ENCODE results near the gene KCNA3. TPM values are rescaled to one million over a fixed set of nuclear protein-coding genes. Genes with fewer than 3 reads are reported as not detected.
A peak's percentile ranks its signal among the peaks of the same experiment; 100 is the strongest.

The KCNA3 gene
- total and polyA plus RNA-seq, 11 donors: 0.06 to 2.3 (median 0.47) TPM; not detected in 1

DNA sequence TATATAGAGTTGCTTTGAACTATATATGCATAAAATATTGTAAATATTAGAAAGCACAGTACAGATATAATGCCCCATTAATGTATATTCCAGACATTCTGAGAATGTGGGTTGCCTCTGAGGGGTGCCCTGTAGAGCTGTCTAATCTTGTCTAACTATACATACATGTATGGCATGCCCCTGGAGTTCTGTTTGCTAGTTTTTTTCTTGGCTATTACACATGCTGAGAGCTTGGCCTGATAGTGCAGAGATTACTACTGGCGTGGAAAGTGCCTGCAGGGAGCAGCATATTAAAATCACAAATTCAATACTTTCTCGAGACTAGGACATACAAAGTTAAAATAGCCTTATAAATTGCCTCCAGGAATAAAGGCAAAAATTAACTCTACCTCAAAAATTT, 24.1 kb downstream of the KCNA3 start:
- no peak for ATAC-seq
- intact Hi-C loops (cut with DNase I): no loop called here
- WGBS, 4 donors: 67 to 92% (median 75%) methylated on average over 2 of the region's 2 CpGs
- TF ChIP-seq, protein P1, sequence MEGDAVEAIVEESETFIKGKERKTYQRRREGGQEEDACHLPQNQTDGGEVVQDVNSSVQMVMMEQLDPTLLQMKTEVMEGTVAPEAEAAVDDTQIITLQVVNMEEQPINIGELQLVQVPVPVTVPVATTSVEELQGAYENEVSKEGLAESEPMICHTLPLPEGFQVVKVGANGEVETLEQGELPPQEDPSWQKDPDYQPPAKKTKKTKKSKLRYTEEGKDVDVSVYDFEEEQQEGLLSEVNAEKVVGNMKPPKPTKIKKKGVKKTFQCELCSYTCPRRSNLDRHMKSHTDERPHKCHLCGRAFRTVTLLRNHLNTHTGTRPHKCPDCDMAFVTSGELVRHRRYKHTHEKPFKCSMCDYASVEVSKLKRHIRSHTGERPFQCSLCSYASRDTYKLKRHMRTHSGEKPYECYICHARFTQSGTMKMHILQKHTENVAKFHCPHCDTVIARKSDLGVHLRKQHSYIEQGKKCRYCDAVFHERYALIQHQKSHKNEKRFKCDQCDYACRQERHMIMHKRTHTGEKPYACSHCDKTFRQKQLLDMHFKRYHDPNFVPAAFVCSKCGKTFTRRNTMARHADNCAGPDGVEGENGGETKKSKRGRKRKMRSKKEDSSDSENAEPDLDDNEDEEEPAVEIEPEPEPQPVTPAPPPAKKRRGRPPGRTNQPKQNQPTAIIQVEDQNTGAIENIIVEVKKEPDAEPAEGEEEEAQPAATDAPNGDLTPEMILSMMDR (IDR thresholded peaks at IDR 0.05): no peak
- no peak for TF ChIP-seq POLR2A (IDR thresholded peaks at IDR 0.05)
- Histone ChIP-seq H3K27me3 (peaks cover 0 to 9% (median 0%) of the 10 kb centered on the region in 9 donors), H3K36me3 (no peaks in the 10 kb centered on the region), H3K4me1 (peaks cover 0 to 33% (median 9%) of the 10 kb centered on the region in 12 donors), H3K27ac (no peak overlapping the region), H3K4me3 (no peak overlapping the region), H3K9me3 (no peaks in the 10 kb centered on the region)
- no peak for DNase-seq

DNA sequence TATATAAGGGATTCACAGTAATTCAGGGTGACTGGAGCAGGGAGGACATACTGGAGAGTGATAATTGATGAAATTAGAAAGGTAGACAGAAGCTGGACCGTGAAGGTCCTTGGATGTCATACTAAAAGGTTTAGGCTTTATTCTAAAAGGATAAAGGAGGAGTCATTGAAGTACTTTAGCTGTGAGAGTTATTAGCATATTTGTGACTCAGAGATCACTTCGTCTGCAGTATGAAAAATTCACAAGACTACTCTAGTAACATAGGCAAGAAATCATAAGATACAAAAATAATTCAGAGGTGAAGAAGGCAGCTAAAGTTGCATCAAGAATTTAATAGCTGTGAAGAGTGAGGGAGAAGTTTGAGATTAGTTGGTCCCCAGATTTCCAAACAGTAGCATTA, 26.3 kb downstream of the KCNA3 start:
- WGBS, 4 donors: 72 to 82% (median 77%) methylated on average over 2 of the region's 2 CpGs
- peaks cover 0 to 9% (median 0%) of the 10 kb centered on the region in 9 donors for H3K27me3 ChIP-seq
- H3K27ac ChIP-seq: peak overlapping the region in 1 of 12 donors; percentile 76
- H3K9me3 ChIP-seq: no peaks in the 10 kb centered on the region
- no peak overlapping the region for H3K4me3 ChIP-seq
- TF ChIP-seq POLR2A (IDR thresholded peaks at IDR 0.05): no peak
- TF ChIP-seq, protein P1 (IDR thresholded peaks at IDR 0.05): no peak
- no peak for DNase-seq
- no peaks in the 10 kb centered on the region for H3K36me3 ChIP-seq
- intact Hi-C loops (cut with DNase I): no loop called here
- no peak for ATAC-seq
- peaks cover 0 to 55% (median 10%) of the 10 kb centered on the region in 12 donors for H3K4me1 ChIP-seq

DNA sequence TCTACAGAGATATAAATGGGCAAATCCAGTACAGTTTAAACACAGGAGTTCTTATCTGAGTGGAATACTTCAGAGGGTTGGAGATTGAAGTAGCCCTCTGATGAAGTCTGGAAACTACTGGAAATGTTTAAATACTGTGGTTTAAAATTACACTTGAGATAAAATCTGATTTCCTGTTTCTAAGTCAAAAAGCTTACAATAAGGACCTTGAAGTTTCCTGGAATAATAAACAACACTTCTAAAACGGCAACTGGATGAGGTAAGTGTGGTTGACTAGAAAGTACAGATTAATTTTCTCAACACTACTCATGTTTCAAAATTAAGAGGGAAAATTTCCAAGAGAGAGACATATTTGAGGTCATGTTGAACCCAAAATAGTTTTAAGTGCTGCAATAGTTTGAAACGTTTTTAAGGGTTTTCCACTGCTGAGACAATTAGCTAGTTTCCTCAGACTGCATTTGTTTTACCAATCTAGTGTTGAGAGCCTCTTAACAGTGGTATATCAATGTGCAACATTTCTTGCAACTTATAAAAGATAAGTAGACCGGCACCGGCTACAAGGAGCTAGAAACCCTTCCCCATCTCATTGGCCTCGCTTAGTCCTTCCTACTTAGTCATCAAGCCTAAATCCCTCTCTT, 27.4 kb downstream of the KCNA3 start:
- Histone ChIP-seq H3K27ac (peak overlapping the region in 6 of 12 donors; percentile 19 to 76 (median 42)), H3K27me3 (peaks cover 0 to 9% (median 0%) of the 10 kb centered on the region in 9 donors), H3K36me3 (no peaks in the 10 kb centered on the region), H3K4me1 (peaks cover 0 to 65% (median 10%) of the 10 kb centered on the region in 12 donors), H3K4me3 (no peak overlapping the region), H3K9me3 (no peaks in the 10 kb centered on the region)
- no peak for DNase-seq
- intact Hi-C loops (cut with DNase I): no loop called here
- 29 to 38% (median 31%) methylated on average over 5 of the region's 5 CpGs for WGBS, 4 donors
- ATAC-seq: peak in 3 of 4 donors; percentile 57 to 79 (median 74)
- TF ChIP-seq, protein P1 (IDR thresholded peaks at IDR 0.05): no peak
- no peak for TF ChIP-seq POLR2A (IDR thresholded peaks at IDR 0.05)

DNA sequence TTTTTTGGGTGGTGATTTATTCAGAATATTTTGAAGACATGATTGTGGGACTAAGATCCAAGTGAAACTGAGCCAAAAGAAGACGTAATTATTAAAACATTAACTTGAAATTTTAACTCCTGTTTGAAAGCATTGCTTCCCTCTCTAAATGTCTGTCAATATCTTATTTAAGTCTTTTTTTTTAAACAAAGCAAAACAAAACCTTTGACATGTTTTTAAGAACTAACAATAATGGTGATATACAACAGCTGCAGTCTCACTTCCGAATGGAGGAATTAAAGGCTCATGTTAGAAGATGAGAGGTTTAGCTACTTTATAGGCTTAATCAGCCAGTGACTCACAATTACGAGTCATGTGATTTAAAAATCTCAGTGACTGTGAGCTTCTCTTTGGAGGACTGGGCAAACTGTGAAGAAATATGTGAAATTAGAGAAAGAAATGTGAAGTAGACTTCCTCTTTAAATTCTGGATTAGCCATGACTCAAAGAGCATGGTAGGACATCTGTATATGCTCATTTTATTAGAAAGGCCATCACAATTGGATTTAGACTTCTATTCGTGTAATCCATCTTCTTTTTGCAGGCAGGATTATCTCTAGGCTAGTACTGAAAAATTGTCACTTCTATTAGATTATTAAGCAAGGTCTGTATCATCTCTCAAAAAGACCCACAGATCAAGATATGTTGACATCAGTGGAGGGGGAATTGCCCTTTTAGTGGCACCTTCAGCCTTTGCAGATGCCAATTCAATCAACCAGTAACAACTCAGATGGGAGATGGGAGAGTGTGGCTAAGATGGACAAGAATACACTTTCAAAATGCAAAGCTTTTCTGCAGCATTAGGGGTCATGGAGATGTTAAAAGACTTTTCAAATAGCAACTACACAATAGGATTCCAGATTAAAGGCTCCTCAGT, 28.7 kb downstream of the KCNA3 start:
- peak overlapping the region in 4 of 12 donors; percentile 24 to 76 (median 56) for H3K27ac ChIP-seq
- H3K4me3 ChIP-seq: no peak overlapping the region
- H3K9me3 ChIP-seq: no peaks in the 10 kb centered on the region
- DNase-seq (no peak), ATAC-seq (peak in 3 of 4 donors; percentile 49 to 90 (median 69))
- intact Hi-C loops (cut with DNase I): no loop called here
- H3K27me3 ChIP-seq: peaks cover 0 to 9% (median 0%) of the 10 kb centered on the region in 9 donors
- H3K4me1 ChIP-seq: peaks cover 0 to 74% (median 10%) of the 10 kb centered on the region in 12 donors
- 62 to 71% (median 70%) methylated on average over 4 of the region's 4 CpGs for WGBS, 4 donors
- H3K36me3 ChIP-seq: no peaks in the 10 kb centered on the region
- TF ChIP-seq, protein P1 (IDR thresholded peaks at IDR 0.05): no peak
- TF ChIP-seq POLR2A (IDR thresholded peaks at IDR 0.05): no peak
